HEK293T (cell line): Measurements from ENCODE around the gene FH.

Experiments
- ELF4 ChIP-seq: fragments of 450-650 bp; IDR thresholded peaks from 2 replicates; pipeline ENCODE4 v1.6.1; 2017; ENCODE audit warnings: antibody characterized with exemption
- FOXA1 ChIP-seq: fragments of 450-650 bp; IDR thresholded peaks from 2 replicates; pipeline ENCODE4 v1.6.1; 2016; ENCODE audit warnings: mild to moderate bottlenecking

DNA sequence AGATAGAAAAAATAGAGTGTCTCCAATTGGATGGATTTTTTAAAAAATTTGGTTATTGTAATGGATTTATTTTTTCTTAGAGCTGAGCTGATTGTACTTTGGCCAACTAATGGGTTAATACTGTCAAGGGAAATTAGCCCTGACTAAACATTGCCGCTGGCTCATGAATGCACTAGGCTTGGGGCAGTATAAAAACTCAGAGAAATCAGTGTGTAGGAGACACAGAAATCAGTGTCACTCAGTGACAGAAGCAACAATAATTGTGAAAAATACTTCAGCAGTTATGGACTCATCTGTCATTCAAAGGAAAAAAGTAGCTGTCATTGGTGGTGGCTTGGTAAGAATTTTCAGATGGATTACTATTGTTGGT lies 12.6 kb upstream of the FH start, which contains the start of gene KMO:
- TF ChIP-seq FOXA1 (no peak), ELF4 (no peak)
